ENCODE results near the gene IFIH1.

GRCh38 chr2:162265666-162266459 lies 52.6 kb downstream of the IFIH1 start:
- TF ChIP-seq CTCF (IDR thresholded peaks at IDR 0.05; ENCODE audit: extremely low read depth in 1 of 2, insufficient read depth in 1 of 2, low read depth in 1 of 2, low read length in 2 of 2) (no peak), FOS (IDR thresholded peaks at IDR 0.05; ENCODE audit: borderline replicate concordance, insufficient read depth, low read length) (no peak), MYC (IDR thresholded peaks at IDR 0.05; ENCODE audit: low read depth, low read length) (no peak), POLR2AphosphoS5 (IDR thresholded peaks at IDR 0.05; ENCODE audit: insufficient read depth, low read depth, low read length) (no peak), GATA2 (IDR thresholded peaks at IDR 0.05; ENCODE audit: insufficient read depth, insufficient read length, low read depth, low read length) (no peak), EZH2 (IDR thresholded peaks at IDR 0.05; ENCODE audit: borderline replicate concordance, low read depth, low read length, severe bottlenecking) (no peak), POLR2A (IDR thresholded peaks at IDR 0.05; ENCODE audit: low read depth, low read length) (no peak), JUN (IDR thresholded peaks at IDR 0.05; ENCODE audit: borderline replicate concordance, insufficient read depth, insufficient read length, low read depth) (no peak)

Measured in endothelial cell of umbilical vein (primary cell).